AG04450 (cell line): ENCODE data around the gene FCHSD2. TPM values are rescaled to one million over a fixed set of nuclear protein-coding genes. Genes with fewer than 3 reads are reported as not detected.
A peak's percentile ranks its signal among the peaks of the same experiment; 100 is the strongest.

Experiments
- CTCF ChIA-PET: fragments of 300-600, 350-600 bp; formaldehyde crosslinking; extraction: SDS; loops from one replicate; lab custom pipeline; 2022; ENCODE audit warnings: antibody characterized with exemption, inconsistent platforms; lab: Charles Lee
- POLR2A ChIA-PET: fragments of 350-600 bp; formaldehyde crosslinking; extraction: SDS; loops from one replicate; lab custom pipeline; 2021; ENCODE audit warnings: antibody characterized with exemption, inconsistent platforms; lab: Yijun Ruan, JAX
- DNase-seq: peaks from one replicate; pipeline ENCODE4 v3.0.0-alpha.2; 2011; ENCODE audit warnings: low read depth, low spot score
- H3K27ac ChIP-seq: one replicate; pipeline ENCODE4 v1.5.1; 2012; ENCODE audit warnings: low read depth, low read length, control low read depth
- H3K27me3 ChIP-seq: one replicate; pipeline ENCODE4 v1.6.0; 2012; ENCODE audit warnings: low read length; ENCODE audit not compliant: control insufficient read depth, insufficient read depth
- H3K4me3 ChIP-seq: 2 replicates; pipeline ENCODE4 v1.5.1; 2011; ENCODE audit warnings: mild to moderate bottlenecking, low read depth, low read length, control low read depth
- H3K9me3 ChIP-seq: 2 replicates; pipeline ENCODE4 v1.5.1; 2012; ENCODE audit warnings: low read length; ENCODE audit not compliant: control insufficient read depth, insufficient read depth
- polyA plus RNA-seq: library from polyadenylated mRNA; depleted of rRNA; stranded (reverse); fragments of >200 nt; gene quantifications from 2 replicates; pipeline ENCODE4 v1.2.3, GENCODE V29; 2011
- TF ChIP-seq, protein P1 (sequence below): IDR thresholded peaks from 2 replicates; pipeline ENCODE4 v1.5.1; 2011; ENCODE audit warnings: low read depth, low read length, control low read depth, inconsistent platforms

The FCHSD2 gene
- polyA plus RNA-seq, 1 experiment = 24.7 TPM

DNA sequence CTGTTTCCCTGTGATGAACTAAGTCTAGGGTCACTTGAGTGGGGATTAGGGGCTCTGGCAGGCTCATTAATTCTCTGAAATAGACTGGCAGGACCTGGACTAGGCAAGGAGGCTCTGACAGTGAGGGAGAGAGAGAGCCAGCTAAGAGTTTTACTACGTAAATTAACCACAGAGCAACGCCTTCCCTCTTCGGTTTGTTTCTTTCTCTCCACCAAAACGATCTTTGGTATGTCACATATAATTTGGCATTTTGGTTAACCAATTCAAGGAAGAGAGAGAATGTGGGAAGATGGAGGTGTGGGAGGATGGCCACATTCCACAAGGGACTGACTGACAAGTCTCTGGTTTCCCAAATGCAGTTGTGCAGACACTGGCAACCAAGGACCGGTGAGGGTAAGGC, 300.0 kb downstream of the FCHSD2 start:
- no peak for DNase-seq
- Histone ChIP-seq H3K4me3 (no peak overlapping the region), H3K27ac (no peak overlapping the region), H3K9me3 (no peaks in the 10 kb centered on the region), H3K27me3 (no peaks in the 10 kb centered on the region)
- ChIA-PET POLR2A (no interaction called here), CTCF (interaction anchor here (1.3 to 2.6 kb wide), 3 partner anchors 10 to 400 kb away, joined by 3 to 27 read pairs (median 25); no protein-coding TSS in a partner anchor)
- TF ChIP-seq, protein P1, sequence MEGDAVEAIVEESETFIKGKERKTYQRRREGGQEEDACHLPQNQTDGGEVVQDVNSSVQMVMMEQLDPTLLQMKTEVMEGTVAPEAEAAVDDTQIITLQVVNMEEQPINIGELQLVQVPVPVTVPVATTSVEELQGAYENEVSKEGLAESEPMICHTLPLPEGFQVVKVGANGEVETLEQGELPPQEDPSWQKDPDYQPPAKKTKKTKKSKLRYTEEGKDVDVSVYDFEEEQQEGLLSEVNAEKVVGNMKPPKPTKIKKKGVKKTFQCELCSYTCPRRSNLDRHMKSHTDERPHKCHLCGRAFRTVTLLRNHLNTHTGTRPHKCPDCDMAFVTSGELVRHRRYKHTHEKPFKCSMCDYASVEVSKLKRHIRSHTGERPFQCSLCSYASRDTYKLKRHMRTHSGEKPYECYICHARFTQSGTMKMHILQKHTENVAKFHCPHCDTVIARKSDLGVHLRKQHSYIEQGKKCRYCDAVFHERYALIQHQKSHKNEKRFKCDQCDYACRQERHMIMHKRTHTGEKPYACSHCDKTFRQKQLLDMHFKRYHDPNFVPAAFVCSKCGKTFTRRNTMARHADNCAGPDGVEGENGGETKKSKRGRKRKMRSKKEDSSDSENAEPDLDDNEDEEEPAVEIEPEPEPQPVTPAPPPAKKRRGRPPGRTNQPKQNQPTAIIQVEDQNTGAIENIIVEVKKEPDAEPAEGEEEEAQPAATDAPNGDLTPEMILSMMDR = no peak

DNA sequence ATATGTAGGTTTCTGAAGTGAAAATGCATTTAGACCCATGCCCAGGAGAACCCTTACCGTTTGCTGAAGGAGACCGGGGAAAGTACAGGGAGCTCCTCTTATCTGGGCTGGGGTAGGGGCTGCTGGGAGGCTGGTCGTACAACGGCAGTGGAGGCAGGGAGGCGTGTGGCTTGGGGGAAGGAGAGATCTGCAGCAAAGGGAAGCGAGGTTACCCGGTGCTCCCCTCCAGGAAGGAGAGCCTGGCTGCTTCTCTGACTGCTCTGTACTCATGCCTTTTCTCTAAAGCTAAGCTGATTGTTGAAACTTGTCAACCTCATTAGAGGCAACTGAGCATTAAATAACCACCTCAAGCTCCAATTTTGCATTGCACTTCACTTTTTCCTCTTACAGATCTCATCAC, 300.7 kb downstream of the FCHSD2 start:
- ChIA-PET POLR2A (interaction anchor here (0.8 to 1.4 kb wide), 2 partner anchors 9 to 301 kb away, joined by 4 to 10 read pairs; partner anchors contain the start of gene FCHSD2), CTCF (interaction anchor here (1.3 to 2.8 kb wide), 4 partner anchors 10 to 401 kb away, joined by 3 to 27 read pairs (median 19); no protein-coding TSS in a partner anchor)
- DNase-seq = no peak
- Histone ChIP-seq H3K27ac (peak overlapping the region; percentile 75), H3K9me3 (no peaks in the 10 kb centered on the region), H3K4me3 (no peak overlapping the region), H3K27me3 (no peaks in the 10 kb centered on the region)
- TF ChIP-seq, protein P1 = no peak

DNA sequence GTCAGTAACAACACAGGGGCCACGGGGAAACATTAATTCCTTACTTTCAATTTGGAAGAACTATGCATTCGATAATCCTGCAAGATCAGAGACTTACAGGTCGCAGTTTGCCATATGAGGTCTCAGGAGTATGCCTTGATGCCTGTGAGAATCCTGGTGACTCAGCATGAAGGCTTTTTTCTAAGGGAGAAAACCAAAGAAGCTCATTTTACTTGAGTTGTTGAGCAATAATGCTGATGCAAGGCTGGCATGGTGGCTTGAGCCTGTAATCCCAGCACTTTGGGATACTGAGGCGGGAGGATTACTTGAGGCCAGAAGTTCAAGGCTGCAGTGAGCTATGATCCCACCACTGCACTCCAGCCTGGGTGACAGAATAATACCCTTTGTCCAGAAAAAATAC, 301.3 kb downstream of the FCHSD2 start:
- Histone ChIP-seq H3K27ac (peak overlapping the region; percentile 75), H3K27me3 (no peaks in the 10 kb centered on the region), H3K4me3 (no peak overlapping the region), H3K9me3 (no peaks in the 10 kb centered on the region)
- CTCF ChIA-PET = interaction anchor here (1.1 to 2.8 kb wide), 5 partner anchors 9 to 448 kb away, joined by 3 to 27 read pairs (median 13); no protein-coding TSS in a partner anchor
- DNase-seq = peak; percentile 79
- TF ChIP-seq, protein P1 = no peak
- POLR2A ChIA-PET = interaction anchor here (0.8 to 1.4 kb wide), 2 partner anchors 9 to 302 kb away, joined by 4 to 10 read pairs; partner anchors contain the start of gene FCHSD2

DNA sequence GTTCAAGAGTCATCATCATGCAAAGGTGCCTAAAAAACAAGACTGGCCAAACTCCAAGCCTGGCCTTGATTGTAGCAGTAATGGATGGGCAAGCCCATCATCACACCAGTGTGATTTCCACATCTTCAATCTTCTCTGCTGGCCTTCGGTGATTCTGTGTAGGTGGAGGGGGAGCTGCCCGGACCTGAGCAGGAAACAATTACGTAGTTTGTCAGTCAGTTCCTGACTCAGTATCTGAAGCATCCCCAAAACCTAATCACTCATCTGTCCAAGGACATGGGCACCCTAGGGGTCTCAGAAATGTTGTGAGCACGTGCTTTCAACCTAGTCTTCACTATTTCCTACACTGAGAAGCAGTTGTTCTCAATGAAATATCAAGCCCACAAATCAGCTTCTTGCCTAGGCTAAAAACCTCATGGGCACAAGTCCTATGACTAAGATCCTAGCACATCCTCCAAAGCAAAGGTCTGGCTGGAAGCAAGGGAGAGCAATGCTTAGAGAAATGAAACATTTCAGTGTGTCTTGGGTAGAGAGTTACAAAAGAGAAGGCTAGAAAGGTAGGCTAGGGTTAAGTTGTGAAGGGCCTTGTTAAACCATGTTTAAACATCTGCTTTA, 303.3 kb downstream of the FCHSD2 start:
- Histone ChIP-seq H3K9me3 (no peaks in the 10 kb centered on the region), H3K27ac (no peak overlapping the region), H3K27me3 (no peaks in the 10 kb centered on the region), H3K4me3 (no peak overlapping the region)
- DNase-seq = no peak
- TF ChIP-seq, protein P1 = no peak
- ChIA-PET CTCF (interaction anchor here (2.8 kb wide), 1 partner anchor 304 kb away, joined by 13 read pairs; no protein-coding TSS in a partner anchor), POLR2A (interaction anchor here (0.7 kb wide), 1 partner anchor 293 kb away, joined by 3 read pairs; no protein-coding TSS in a partner anchor)

DNA sequence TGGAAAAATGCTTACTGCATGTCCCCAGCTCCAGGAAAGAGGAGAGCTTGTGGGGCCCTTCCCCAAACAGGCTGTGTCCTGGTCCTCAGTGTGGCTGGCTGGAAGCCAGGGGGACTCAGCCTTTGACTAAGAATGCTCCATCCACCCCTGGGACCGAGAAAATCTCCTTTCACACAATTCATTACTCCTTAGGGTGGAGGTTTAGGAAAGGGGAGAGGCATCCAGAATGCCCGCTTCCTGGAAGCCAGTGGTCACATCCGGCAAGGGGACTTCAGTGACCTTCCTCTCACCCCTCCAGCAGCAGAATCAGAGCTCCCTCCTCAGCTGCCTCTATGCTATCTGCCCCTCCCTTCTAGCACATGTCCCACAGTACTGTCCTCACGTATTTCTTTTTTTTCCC, 306.0 kb downstream of the FCHSD2 start:
- DNase-seq = no peak
- H3K9me3 ChIP-seq = no peaks in the 10 kb centered on the region
- no peaks in the 10 kb centered on the region for H3K27me3 ChIP-seq
- CTCF ChIA-PET = interaction anchor here (1.0 kb wide), 1 partner anchor 350 kb away, joined by 3 read pairs; no protein-coding TSS in a partner anchor
- H3K4me3 ChIP-seq = no peak overlapping the region
- TF ChIP-seq, protein P1 = no peak
- POLR2A ChIA-PET = no interaction called here
- H3K27ac ChIP-seq = peak overlapping the region; percentile 31
